ENCODE data around the gene ADAMTS9. TPM values are rescaled to one million over a fixed set of nuclear protein-coding genes. Genes with fewer than 3 reads are reported as not detected.

Gene ADAMTS9
- total RNA-seq, 4 donors from 2014 or later = 36.4 to 218 (median 99.1) TPM

- TF ChIP-seq, protein P1, sequence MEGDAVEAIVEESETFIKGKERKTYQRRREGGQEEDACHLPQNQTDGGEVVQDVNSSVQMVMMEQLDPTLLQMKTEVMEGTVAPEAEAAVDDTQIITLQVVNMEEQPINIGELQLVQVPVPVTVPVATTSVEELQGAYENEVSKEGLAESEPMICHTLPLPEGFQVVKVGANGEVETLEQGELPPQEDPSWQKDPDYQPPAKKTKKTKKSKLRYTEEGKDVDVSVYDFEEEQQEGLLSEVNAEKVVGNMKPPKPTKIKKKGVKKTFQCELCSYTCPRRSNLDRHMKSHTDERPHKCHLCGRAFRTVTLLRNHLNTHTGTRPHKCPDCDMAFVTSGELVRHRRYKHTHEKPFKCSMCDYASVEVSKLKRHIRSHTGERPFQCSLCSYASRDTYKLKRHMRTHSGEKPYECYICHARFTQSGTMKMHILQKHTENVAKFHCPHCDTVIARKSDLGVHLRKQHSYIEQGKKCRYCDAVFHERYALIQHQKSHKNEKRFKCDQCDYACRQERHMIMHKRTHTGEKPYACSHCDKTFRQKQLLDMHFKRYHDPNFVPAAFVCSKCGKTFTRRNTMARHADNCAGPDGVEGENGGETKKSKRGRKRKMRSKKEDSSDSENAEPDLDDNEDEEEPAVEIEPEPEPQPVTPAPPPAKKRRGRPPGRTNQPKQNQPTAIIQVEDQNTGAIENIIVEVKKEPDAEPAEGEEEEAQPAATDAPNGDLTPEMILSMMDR (IDR thresholded peaks at IDR 0.05; ENCODE audit: low read depth) = no peak
These were observed 148.2 kb downstream of the ADAMTS9 start for GRCh38 chr3:64539451-64540196.

DNA sequence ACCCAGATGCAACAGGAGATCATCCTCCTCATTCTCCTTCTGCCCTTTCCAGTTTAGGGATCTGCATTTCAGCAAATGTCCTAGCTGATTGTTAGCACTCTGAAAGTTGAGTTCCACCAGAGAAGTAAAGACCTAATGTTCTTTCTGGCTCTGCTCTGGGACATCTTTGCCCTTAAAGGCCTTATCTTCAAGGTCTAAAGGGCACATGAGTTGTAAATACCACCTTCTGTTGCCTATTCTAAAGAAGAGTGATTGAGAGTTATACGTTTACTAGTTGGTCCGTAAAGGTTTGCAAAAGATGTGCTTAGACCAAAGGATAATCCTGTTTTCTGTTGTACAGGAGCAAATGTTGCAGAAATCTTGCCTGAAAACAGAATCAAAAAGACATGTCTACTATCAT lies 151.6 kb downstream of the ADAMTS9 start:
- TF ChIP-seq, protein P1 (IDR thresholded peaks at IDR 0.05; ENCODE audit: low read depth) = no peak

DNA sequence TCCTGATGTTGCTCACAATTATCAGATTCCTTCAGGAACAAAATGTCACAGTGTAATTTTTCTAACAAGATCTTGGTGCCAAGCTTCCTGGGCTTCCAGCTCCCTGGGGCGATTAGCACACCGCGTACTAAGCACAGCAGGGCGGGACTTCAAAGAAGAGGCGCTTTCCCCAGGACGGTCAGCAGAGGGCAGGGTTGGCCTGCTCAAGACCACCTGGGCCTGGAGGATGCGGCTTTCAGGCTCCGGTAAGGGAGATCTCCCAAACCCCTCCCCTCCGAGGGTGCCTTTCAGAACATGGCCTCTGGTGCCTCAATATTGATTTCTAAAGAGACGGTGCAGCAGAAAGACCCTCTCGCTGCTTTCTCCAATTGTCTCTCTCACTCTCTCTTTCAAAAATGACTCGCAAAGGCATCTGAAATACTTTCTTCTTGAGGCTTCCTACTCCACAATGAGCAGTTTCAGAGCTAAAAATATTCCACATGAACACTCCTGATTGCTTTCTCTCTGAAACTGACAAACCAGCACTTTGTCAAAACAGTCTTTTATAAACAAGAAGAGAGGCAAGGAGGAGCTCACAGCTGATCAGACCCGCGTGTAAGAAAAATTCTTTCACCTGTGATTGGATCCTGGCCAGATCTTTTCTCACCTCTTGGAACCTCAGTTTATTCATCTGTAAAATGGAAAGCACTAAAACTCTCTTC lies 154.0 kb downstream of the ADAMTS9 start:
- TF ChIP-seq, protein P1 (IDR thresholded peaks at IDR 0.05; ENCODE audit: low read depth) = no peak

DNA sequence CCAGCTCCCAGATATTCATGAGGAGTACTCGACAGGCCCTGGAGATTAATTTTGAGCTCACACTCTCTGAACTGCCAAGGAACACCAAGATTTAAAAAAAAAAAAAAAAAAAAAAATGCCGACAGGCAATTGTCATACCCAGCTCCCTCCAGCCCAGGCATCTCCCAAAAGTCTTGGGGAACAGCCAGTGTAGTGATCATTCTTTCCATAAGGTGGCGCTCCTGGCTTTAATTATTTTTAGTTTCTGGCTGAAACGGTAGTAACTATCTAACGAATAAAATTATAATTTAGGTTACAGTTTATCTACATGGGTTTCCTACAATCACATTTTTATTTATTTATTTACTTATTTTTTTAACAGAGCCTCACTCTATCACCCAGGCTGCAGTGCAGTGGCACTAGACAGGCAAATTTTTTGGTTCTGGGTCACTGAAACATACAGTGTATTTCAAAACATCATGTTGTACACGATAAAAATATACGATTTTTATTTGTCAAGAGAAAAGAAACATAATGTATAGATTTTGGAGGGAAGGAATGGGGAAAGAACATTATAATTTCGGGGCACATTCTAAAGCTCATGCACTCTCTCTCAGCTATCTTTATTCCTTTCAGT lies 157.3 kb downstream of the ADAMTS9 start:
- TF ChIP-seq, protein P1 (IDR thresholded peaks at IDR 0.05; ENCODE audit: low read depth) = no peak

- TF ChIP-seq, protein P1 (IDR thresholded peaks at IDR 0.05; ENCODE audit: low read depth) = no peak
These were observed 164.5 kb downstream of the ADAMTS9 start for GRCh38 chr3:64523324-64523723.

DNA sequence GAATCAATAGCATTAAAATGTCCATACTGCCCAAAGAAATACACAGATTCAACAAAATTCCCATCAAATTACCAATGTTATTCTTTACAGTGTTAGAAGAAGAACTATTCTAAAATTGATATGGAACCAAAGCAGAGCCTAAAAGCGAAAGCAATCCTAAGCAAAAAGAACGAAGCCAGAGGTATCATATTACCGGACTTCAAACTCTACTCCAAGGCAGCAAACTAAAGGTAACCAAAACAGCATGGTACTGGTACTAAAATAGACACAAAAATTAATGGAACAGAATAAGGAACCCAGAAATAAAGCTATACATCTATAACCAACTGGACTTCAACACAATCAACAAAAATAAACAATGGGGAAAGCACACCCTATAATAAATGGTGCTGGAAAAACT lies 167.5 kb downstream of the ADAMTS9 start:
- TF ChIP-seq, protein P1 (IDR thresholded peaks at IDR 0.05; ENCODE audit: low read depth) = no peak

GRCh38 chr3:64518950-64519349 lies 168.8 kb downstream of the ADAMTS9 start:
- TF ChIP-seq, protein P1 (IDR thresholded peaks at IDR 0.05; ENCODE audit: low read depth) = no peak

All from subcutaneous adipose tissue (tissue), 4 donors.